GM23248 (cell line): ENCODE measurements around the gene COX19.

Experiments
- EZH2 ChIP-seq: fragments of 200-600 bp; sonication (generic); IDR thresholded peaks from 2 replicates; pipeline ENCODE4 v1.6.1; 2018; ENCODE audit warnings: antibody characterized with exemption, mild to moderate bottlenecking; ENCODE audit not compliant: insufficient read depth, poor library complexity, severe bottlenecking
- EZH2phosphoT487 ChIP-seq: fragments of 200-600 bp; sonication (generic); IDR thresholded peaks from 2 replicates; pipeline ENCODE4 v1.6.1; 2018; ENCODE audit warnings: antibody characterized with exemption, moderate library complexity, mild to moderate bottlenecking, low read depth; ENCODE audit not compliant: insufficient read depth

GRCh38 chr7:918118-918425 lies 57.3 kb downstream of the COX19 start:
- no peak for TF ChIP-seq EZH2
- no peak for TF ChIP-seq EZH2phosphoT487
